SH-SY5Y (cell line): ENCODE measurements around the gene GARNL3.

Experiments used
- GATA2 ChIP-seq: IDR thresholded peaks from 2 replicates; pipeline ENCODE4 v1.6.1; 2011; ENCODE audit warnings: mild to moderate bottlenecking, low read depth, low read length
- GATA3 ChIP-seq: IDR thresholded peaks from 2 replicates; pipeline ENCODE4 v1.6.1; 2011; ENCODE audit warnings: low read depth, mild to moderate bottlenecking, low read length, moderate library complexity

GARNL3 gene

GRCh38 chr9:127437497-127438264 is 173.1 kb downstream of the GARNL3 start:
- no peak for TF ChIP-seq GATA3
- no peak for TF ChIP-seq GATA2

- TF ChIP-seq GATA2 (no peak), GATA3 (no peak)
Measured at GRCh38 chr9:127438394-127438793, 173.8 kb downstream of the GARNL3 start.
